NB4 (cell line): ENCODE data around the gene AGAP1.

ENCODE experiments used
- DNase-seq: peaks from one replicate; pipeline ENCODE4 v3.0.0; 2010; ENCODE audit warnings: low read depth
- H3K4me3 ChIP-seq: one replicate; pipeline ENCODE4 v1.5.1; 2011; ENCODE audit warnings: mild to moderate bottlenecking, low read depth, low read length, moderate library complexity
- CTCF ChIP-seq: IDR thresholded peaks from one replicate; pipeline ENCODE4 v1.5.1; 2012; ENCODE audit warnings: low read depth, low read length
- MAX ChIP-seq: IDR thresholded peaks from 2 replicates; pipeline ENCODE4 v1.6.1; 2011; ENCODE audit warnings: low read depth, low read length
- MYC ChIP-seq: IDR thresholded peaks from 2 replicates; pipeline ENCODE4 v1.6.1; 2011; ENCODE audit warnings: low read depth, low read length
- POLR2A ChIP-seq: IDR thresholded peaks from 2 replicates; pipeline ENCODE4 v1.6.1; 2011; ENCODE audit warnings: mild to moderate bottlenecking; ENCODE audit not compliant: insufficient read length; ENCODE audit errors: extremely low read depth

The AGAP1 gene

GRCh38 chr2:235734168-235734567, 240.3 kb downstream of the AGAP1 start:
- H3K4me3 ChIP-seq, result no peak overlapping the region
- no peak for DNase-seq
- no peak for TF ChIP-seq MAX

- DNase-seq, result no peak
- TF ChIP-seq POLR2A (no peak), MYC (no peak), CTCF (no peak), MAX (no peak)
- H3K4me3 ChIP-seq, result no peak overlapping the region
These were observed 240.9 kb downstream of the AGAP1 start for GRCh38 chr2:235734688-235735231.

- DNase-seq, result no peak
- no peak overlapping the region for H3K4me3 ChIP-seq
- TF ChIP-seq MYC (no peak), MAX (no peak), POLR2A (no peak), CTCF (no peak)
These were observed 243.6 kb downstream of the AGAP1 start for GRCh38 chr2:235737396-235737795.

- H3K4me3 ChIP-seq, result no peak overlapping the region
- no peak for DNase-seq
- no peak for TF ChIP-seq CTCF
- no peak for TF ChIP-seq MYC
- TF ChIP-seq POLR2A, result no peak
- TF ChIP-seq MAX, result no peak
These were observed 244.0 kb downstream of the AGAP1 start for GRCh38 chr2:235737840-235738239.

- H3K4me3 ChIP-seq, result no peak overlapping the region
- TF ChIP-seq MYC, result no peak
- no peak for TF ChIP-seq CTCF
- no peak for TF ChIP-seq POLR2A
- no peak for TF ChIP-seq MAX
These were observed 246.0 kb downstream of the AGAP1 start for GRCh38 chr2:235739704-235740415.

GRCh38 chr2:235740821-235741220, 247.0 kb downstream of the AGAP1 start:
- peak; percentile 24 for TF ChIP-seq CTCF
- no peak for TF ChIP-seq MAX
- no peak for TF ChIP-seq POLR2A
- TF ChIP-seq MYC, result no peak
- DNase-seq, result peak; percentile 48
- no peak overlapping the region for H3K4me3 ChIP-seq

More at GRCh38 chr2:235739704-235740415, 246.0 kb downstream of the AGAP1 start:
- no peak for DNase-seq
